GM12878 (cell line): ENCODE measurements around the gene CXCL12. TPM values are rescaled to one million over a fixed set of nuclear protein-coding genes. Genes with fewer than 3 reads are reported as not detected.

ENCODE experiments used
- ATAC-seq: fragments of 200-7000 bp; cut with Tn5 transposase; 3 replicates; pipeline ENCODE4 v1.9.1; 2020; ENCODE audit warnings: mild to moderate bottlenecking, moderate library complexity
- BruUV-seq: library from RNA; stranded (reverse); fragments of 400-500 nt; replicated peaks from 2 replicates; lab custom pipeline; 2021; lab: Mats Ljungman, UMichigan
- CTCF ChIA-PET: fragments of 300-600 bp; sonication (Branson Sonifier 250); formaldehyde crosslinking; extraction: SDS; loops from one replicate; lab custom pipeline; 2021; ENCODE audit warnings: inconsistent platforms; lab: Yijun Ruan, JAX
- POLR2A ChIA-PET: fragments of 350-600 bp; formaldehyde crosslinking; extraction: SDS; loops from one replicate; lab custom pipeline; 2021; ENCODE audit warnings: inconsistent platforms; lab: Charles Lee
- RAD21 ChIA-PET: fragments of 300-600 bp; sonication (Branson Sonifier 250); formaldehyde crosslinking; loops from one replicate; lab custom pipeline; 2023; ENCODE audit warnings: antibody characterized with exemption; ENCODE audit not compliant: unreplicated experiment; lab: Charles Lee
- SMC1A ChIA-PET: fragments of 300-600 bp; sonication (Branson Sonifier 250); formaldehyde crosslinking; loops from one replicate; lab custom pipeline; 2023; ENCODE audit not compliant: unreplicated experiment, uncharacterized antibody; lab: Charles Lee
- DNase-seq: peaks from one replicate; pipeline ENCODE4 v3.0.0-alpha.2; 2011; ENCODE audit warnings: low read depth, low spot score
- FAIRE-seq: peaks from 3 replicates; lab custom pipeline; 2011; peaks lifted over from hg19 to GRCh38; lab: Jason Lieb, UNC
- H2AFZ ChIP-seq: 2 replicates; pipeline ENCODE4 v1.6.0; 2011; ENCODE audit warnings: low read depth, low read length, control low read depth; ENCODE audit not compliant: control insufficient read depth
- H3K27ac ChIP-seq: 2 replicates; pipeline ENCODE4 v1.5.1; 2011; ENCODE audit warnings: control low read depth; ENCODE audit not compliant: control insufficient read depth, insufficient read depth
- H3K27me3 ChIP-seq, 2 experiments: replicated peaks in 1 of 2; 2 replicates each; pipeline versions ENCODE4 v1.6.0 to v1.6.1; 2011; ENCODE audit warnings: low read length in 1 of 2; ENCODE audit not compliant: control insufficient read depth in 2 of 2, insufficient read depth in 2 of 2
- H3K36me3 ChIP-seq, 2 experiments: 2 replicates each; pipeline ENCODE4 v1.5.1; 2011; ENCODE audit warnings: low read length in 1 of 2; ENCODE audit not compliant: control insufficient read depth in 2 of 2, insufficient read depth in 2 of 2
- H3K4me1 ChIP-seq: 2 replicates; pipeline ENCODE4 v1.6.1; 2011; ENCODE audit warnings: mild to moderate bottlenecking, low read length, moderate library complexity, mixed read lengths; ENCODE audit not compliant: control insufficient read depth, insufficient read depth
- H3K4me2 ChIP-seq: 2 replicates; pipeline ENCODE4 v1.6.0; 2011; ENCODE audit warnings: control low read depth; ENCODE audit not compliant: control insufficient read depth, insufficient read depth
- H3K4me3 ChIP-seq: fragments of 200-600 bp; sonication (generic); 2 replicates; pipeline ENCODE4 v1.5.1; 2016
- H3K79me2 ChIP-seq: 2 replicates; pipeline ENCODE4 v1.6.0; 2011; ENCODE audit warnings: low read length; ENCODE audit not compliant: control insufficient read depth, insufficient read depth
- H3K9ac ChIP-seq: 2 replicates; pipeline ENCODE4 v1.8.0; 2011; ENCODE audit warnings: low read length, control low read depth, mixed read lengths; ENCODE audit not compliant: control insufficient read depth, insufficient read depth
- H3K9me3 ChIP-seq: replicated peaks from 3 replicates; pipeline ENCODE4 v1.5.1; 2011; ENCODE audit warnings: mild to moderate bottlenecking, low read length; ENCODE audit not compliant: control insufficient read depth, insufficient read depth
- H4K20me1 ChIP-seq: 2 replicates; pipeline ENCODE4 v1.6.0; 2011; ENCODE audit not compliant: control insufficient read depth, insufficient read depth
- EP300 ChIP-seq, 2 experiments: fragments of 150-350 bp in 1 of 2; IDR thresholded peaks; 2 replicates each; pipeline ENCODE4 v1.6.1; 2011 to 2012; ENCODE audit warnings: low read depth in 2 of 2, low read length in 2 of 2, borderline replicate concordance in 1 of 2, improper control_type of control experiment in 1 of 2, inconsistent platforms in 1 of 2; ENCODE audit not compliant: control insufficient read depth in 1 of 2
- IRF4 ChIP-seq: IDR thresholded peaks from 2 replicates; pipeline ENCODE4 v1.6.1; 2011; ENCODE audit warnings: low read depth, low read length
- KDM1A ChIP-seq: fragments of 200-600 bp; sonication (generic); IDR thresholded peaks from 2 replicates; pipeline ENCODE4 v1.6.1; 2016; ENCODE audit warnings: borderline replicate concordance
- MTA2 ChIP-seq: fragments of 450-650 bp; IDR thresholded peaks from 2 replicates; pipeline ENCODE4 v1.6.1; 2016; ENCODE audit warnings: low read depth, mild to moderate bottlenecking, moderate library complexity
- SMARCA5 ChIP-seq: fragments of 450-650 bp; IDR thresholded peaks from 2 replicates; pipeline ENCODE4 v1.6.1; 2017; ENCODE audit warnings: mild to moderate bottlenecking
- SMC3 ChIP-seq: IDR thresholded peaks from 2 replicates; pipeline ENCODE4 v1.6.1; 2011; ENCODE audit warnings: low read length, improper control_type of control experiment, borderline replicate concordance
- SUZ12 ChIP-seq: fragments of 200-600 bp; sonication (generic); IDR thresholded peaks from one replicate; pipeline ENCODE4 v1.6.1; 2018; ENCODE audit warnings: antibody characterized with exemption, mild to moderate bottlenecking; ENCODE audit not compliant: unreplicated experiment
- YBX1 ChIP-seq: fragments of 450-650 bp; IDR thresholded peaks from 2 replicates; pipeline ENCODE4 v1.6.1; 2016; ENCODE audit warnings: antibody characterized with exemption
- ZBED1 ChIP-seq: IDR thresholded peaks from 2 replicates; pipeline ENCODE4 v1.6.1; 2016; ENCODE audit warnings: borderline replicate concordance
- WGBS: methylation state at CpG from one replicate; pipeline ENCODE4 v1.1.6; 2016; ENCODE audit warnings: low lambda C conversion rate; ENCODE audit not compliant: insufficient replicate concordance, insufficient coverage; ENCODE audit errors: missing lambda C conversion rate; 5-methylcytosine and 5-hydroxymethylcytosine counted together
- in situ Hi-C: fragments of 300-500 bp; cut with MboI; formaldehyde crosslinking; loops from 9 replicates; pipeline ENCODE4 v1.14.3; 2018; ENCODE audit warnings: mixed read lengths
- intact Hi-C: fragments of 100-400 bp; cut with micrococcal nuclease; formaldehyde crosslinking; loops from one replicate; pipeline ENCODE4 v1.14.2; 2022; ENCODE audit not compliant: unreplicated experiment
- polyA plus RNA-seq, 11 experiments: library from polyadenylated mRNA; depleted of rRNA in 4 of 11; unstranded in 6 of 11; stranded (reverse) in 5 of 11; fragments of >200 nt; fragmentation: Nextera tagmentation in 4 of 11; fragmentation: Illumina TruSeq in 1 of 11; extraction: Ambion mirVana in 4 of 11; extraction: Trizol in 1 of 11; gene quantifications; 1 replicate in 1 of 11; 2 replicates in 10 of 11; pipeline versions ENCODE4 v1.2.1 to v1.2.3, GENCODE V29; 2011 to 2016; ENCODE audit warnings: inconsistent platforms in 2 of 11, missing spikeins in 2 of 11, low read depth in 1 of 11
- total RNA-seq, 4 experiments: library from RNA; depleted of rRNA in 3 of 4; stranded (reverse); fragments of >200 nt in 3 of 4; fragmentation: Illumina TruSeq in 1 of 4; extraction: Trizol in 1 of 4; gene quantifications; 2 replicates each; pipeline versions ENCODE4 v1.2.1 to v1.2.3, GENCODE V29; 2013 to 2021
- TF ChIP-seq, protein P1 (sequence below): fragments of 450-650 bp; IDR thresholded peaks from 2 replicates; pipeline ENCODE4 v1.6.1; 2016; ENCODE audit warnings: mild to moderate bottlenecking
- TF ChIP-seq, protein P2 (sequence below): fragments of 450-650 bp; IDR thresholded peaks from 2 replicates; pipeline ENCODE4 v1.6.1; 2017; ENCODE audit warnings: mild to moderate bottlenecking, moderate library complexity
- TF ChIP-seq, protein P3 (sequence below): fragments of 450-650 bp; IDR thresholded peaks from 2 replicates; pipeline ENCODE4 v1.6.1; 2018; ENCODE audit warnings: borderline replicate concordance, mild to moderate bottlenecking; ENCODE audit not compliant: partially characterized antibody

CXCL12 gene
- total and polyA plus RNA-seq, 10 of the 15 experiments (the other 5 are each of a cell fraction or from before 2014, with no cell fraction given), result 0.03 to 4.5 (median 0.53) TPM

DNA sequence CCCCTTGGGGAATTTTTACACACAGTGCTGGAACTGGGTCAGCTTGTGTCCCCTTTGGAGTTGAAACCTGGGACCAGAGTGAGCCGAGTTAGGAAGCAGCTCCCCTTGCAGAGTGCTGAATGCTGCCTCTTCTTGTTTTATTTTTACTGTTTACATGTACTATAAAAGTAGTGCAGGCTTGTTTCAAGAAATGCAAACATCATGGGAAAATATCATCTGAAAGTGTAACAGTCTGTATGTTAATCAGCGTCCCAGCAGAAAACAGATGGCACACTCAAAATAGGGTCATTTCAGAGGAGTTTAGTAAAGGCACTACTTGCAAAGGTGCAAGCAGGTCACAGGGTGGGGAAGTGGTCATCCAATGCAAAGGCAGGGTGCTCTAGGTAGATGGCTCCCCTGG lies 30.1 kb downstream of the CXCL12 start:
- ChIA-PET RAD21 (no interaction called here), CTCF (interaction anchor here (0.6 to 0.8 kb wide), 2 partner anchors 46 to 154 kb away, joined by 3 read pairs; no protein-coding TSS in a partner anchor), SMC1A (no interaction called here), POLR2A (no interaction called here)
- Histone ChIP-seq H3K27me3 (peaks cover 2% of the 10 kb centered on the region in 2 experiments; a peak in 1 of 4 replicates), H3K79me2 (no peaks in the 10 kb centered on the region), H3K27ac (no peak overlapping the region), H3K4me3 (no peak overlapping the region), H3K9ac (no peak overlapping the region), H3K36me3 (no peaks in the 10 kb centered on the region), H3K9me3 (no peaks in the 10 kb centered on the region), H3K4me1 (no peaks in the 10 kb centered on the region), H3K4me2 (no peak overlapping the region), H2AFZ (no peak overlapping the region), H4K20me1 (no peaks in the 10 kb centered on the region)
- FAIRE-seq, result no peak
- TF ChIP-seq, protein P1, sequence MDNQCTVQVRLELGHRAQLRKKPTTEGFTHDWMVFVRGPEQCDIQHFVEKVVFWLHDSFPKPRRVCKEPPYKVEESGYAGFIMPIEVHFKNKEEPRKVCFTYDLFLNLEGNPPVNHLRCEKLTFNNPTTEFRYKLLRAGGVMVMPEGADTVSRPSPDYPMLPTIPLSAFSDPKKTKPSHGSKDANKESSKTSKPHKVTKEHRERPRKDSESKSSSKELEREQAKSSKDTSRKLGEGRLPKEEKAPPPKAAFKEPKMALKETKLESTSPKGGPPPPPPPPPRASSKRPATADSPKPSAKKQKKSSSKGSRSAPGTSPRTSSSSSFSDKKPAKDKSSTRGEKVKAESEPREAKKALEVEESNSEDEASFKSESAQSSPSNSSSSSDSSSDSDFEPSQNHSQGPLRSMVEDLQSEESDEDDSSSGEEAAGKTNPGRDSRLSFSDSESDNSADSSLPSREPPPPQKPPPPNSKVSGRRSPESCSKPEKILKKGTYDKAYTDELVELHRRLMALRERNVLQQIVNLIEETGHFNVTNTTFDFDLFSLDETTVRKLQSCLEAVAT, result no peak
- TF ChIP-seq YBX1 (no peak), ZBED1 (no peak), EP300 (IDR thresholded peaks at IDR 0.05; ENCODE audit: borderline replicate concordance in 1 of 2, control insufficient read depth in 1 of 2, low read depth in 2 of 2, low read length in 2 of 2) (no peak), MTA2 (no peak), SMC3 (no peak), IRF4 (no peak), SMARCA5 (no peak), KDM1A (no peak), SUZ12 (no peak)
- TF ChIP-seq, protein P2, sequence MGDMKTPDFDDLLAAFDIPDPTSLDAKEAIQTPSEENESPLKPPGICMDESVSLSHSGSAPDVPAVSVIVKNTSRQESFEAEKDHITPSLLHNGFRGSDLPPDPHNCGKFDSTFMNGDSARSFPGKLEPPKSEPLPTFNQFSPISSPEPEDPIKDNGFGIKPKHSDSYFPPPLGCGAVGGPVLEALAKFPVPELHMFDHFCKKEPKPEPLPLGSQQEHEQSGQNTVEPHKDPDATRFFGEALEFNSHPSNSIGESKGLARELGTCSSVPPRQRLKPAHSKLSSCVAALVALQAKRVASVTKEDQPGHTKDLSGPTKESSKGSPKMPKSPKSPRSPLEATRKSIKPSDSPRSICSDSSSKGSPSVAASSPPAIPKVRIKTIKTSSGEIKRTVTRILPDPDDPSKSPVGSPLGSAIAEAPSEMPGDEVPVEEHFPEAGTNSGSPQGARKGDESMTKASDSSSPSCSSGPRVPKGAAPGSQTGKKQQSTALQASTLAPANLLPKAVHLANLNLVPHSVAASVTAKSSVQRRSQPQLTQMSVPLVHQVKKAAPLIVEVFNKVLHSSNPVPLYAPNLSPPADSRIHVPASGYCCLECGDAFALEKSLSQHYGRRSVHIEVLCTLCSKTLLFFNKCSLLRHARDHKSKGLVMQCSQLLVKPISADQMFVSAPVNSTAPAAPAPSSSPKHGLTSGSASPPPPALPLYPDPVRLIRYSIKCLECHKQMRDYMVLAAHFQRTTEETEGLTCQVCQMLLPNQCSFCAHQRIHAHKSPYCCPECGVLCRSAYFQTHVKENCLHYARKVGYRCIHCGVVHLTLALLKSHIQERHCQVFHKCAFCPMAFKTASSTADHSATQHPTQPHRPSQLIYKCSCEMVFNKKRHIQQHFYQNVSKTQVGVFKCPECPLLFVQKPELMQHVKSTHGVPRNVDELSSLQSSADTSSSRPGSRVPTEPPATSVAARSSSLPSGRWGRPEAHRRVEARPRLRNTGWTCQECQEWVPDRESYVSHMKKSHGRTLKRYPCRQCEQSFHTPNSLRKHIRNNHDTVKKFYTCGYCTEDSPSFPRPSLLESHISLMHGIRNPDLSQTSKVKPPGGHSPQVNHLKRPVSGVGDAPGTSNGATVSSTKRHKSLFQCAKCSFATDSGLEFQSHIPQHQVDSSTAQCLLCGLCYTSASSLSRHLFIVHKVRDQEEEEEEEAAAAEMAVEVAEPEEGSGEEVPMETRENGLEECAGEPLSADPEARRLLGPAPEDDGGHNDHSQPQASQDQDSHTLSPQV, result no peak
- TF ChIP-seq, protein P3, sequence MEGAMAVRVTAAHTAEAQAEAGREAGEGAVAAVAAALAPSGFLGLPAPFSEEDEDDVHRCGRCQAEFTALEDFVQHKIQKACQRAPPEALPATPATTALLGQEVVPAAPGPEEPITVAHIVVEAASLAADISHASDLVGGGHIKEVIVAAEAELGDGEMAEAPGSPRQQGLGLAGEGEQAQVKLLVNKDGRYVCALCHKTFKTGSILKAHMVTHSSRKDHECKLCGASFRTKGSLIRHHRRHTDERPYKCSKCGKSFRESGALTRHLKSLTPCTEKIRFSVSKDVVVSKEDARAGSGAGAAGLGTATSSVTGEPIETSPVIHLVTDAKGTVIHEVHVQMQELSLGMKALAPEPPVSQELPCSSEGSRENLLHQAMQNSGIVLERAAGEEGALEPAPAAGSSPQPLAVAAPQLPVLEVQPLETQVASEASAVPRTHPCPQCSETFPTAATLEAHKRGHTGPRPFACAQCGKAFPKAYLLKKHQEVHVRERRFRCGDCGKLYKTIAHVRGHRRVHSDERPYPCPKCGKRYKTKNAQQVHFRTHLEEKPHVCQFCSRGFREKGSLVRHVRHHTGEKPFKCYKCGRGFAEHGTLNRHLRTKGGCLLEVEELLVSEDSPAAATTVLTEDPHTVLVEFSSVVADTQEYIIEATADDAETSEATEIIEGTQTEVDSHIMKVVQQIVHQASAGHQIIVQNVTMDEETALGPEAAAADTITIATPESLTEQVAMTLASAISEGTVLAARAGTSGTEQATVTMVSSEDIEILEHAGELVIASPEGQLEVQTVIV, result no peak
- DNase-seq, result no peak
- 25% methylated on average over 2 of the region's 2 CpGs for WGBS
- intact Hi-C loops (loop anchor here (5.0 kb wide), 1 partner anchor 33 kb away; the partner anchor contains the start of gene CXCL12), in situ Hi-C loops (no loop called here)
- no peak for ATAC-seq
- BruUV-seq, result no TSS peak
